Measurements from ENCODE around the gene HOMER1.

Gene HOMER1

DNA sequence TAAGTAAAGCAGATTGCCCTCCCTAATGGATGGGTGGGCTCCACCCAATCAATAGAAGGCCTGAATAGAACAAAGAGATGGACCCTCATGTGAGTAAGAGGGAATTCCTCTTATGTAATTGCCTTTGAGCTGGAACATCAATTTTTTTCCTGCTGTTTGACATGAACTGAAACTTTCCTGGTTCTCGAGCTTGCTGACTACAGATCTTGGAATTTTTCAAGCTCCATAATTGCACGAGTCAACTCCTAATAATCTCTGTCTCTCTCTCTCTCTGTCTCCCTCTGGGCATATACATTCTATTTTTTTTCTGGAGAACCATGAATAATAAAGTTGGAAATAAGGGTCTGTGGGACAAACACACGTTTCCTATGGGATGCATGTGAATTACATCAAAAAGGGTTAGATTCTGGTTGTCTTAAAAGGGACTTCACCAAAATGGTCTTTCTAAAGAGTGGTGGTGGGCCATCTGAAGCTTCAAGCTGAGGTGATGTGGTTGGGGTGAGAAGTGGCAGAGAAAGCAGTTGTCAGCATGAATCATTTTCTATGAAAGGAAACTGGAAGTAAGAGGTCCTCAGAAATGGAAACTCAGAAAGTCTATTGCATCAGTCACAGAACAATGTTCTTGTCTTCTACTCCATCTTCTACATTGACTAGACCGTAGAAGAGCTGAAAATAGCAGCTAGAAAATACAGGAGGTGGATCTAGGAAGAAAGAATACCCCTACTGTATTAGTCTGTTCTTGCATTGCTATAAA, 47.0 kb upstream of the HOMER1 start:
- Histone ChIP-seq H3K27ac (ENCODE audit: low read length) (peak overlapping the region; percentile 42; the same call in 1 of the 2 replicates), H3K79me2 (ENCODE audit: low read length) (no peaks in the 10 kb centered on the region), H3K27me3 (ENCODE audit: low read depth, low read length) (no peaks in the 10 kb centered on the region), H2AFZ (ENCODE audit: low read depth, low read length) (peak overlapping the region; percentile 79), H3K9me3 (ENCODE audit: insufficient read depth, low read length) (no peaks in the 10 kb centered on the region), H3K4me1 (ENCODE audit: low read length) (peaks cover 16% of the 10 kb centered on the region), H3K4me2 (ENCODE audit: low read length) (peak overlapping the region; percentile 34; the same call in 1 of the 2 replicates), H3K4me3 (ENCODE audit: low read length) (no peak overlapping the region), H3K36me3 (replicated peaks; ENCODE audit: low read depth, low read length) (no peaks in the 10 kb centered on the region), H4K20me1 (ENCODE audit: insufficient read depth, low read length) (no peaks in the 10 kb centered on the region), H3K9ac (ENCODE audit: low read length) (no peak overlapping the region)
- TF ChIP-seq, protein P1, sequence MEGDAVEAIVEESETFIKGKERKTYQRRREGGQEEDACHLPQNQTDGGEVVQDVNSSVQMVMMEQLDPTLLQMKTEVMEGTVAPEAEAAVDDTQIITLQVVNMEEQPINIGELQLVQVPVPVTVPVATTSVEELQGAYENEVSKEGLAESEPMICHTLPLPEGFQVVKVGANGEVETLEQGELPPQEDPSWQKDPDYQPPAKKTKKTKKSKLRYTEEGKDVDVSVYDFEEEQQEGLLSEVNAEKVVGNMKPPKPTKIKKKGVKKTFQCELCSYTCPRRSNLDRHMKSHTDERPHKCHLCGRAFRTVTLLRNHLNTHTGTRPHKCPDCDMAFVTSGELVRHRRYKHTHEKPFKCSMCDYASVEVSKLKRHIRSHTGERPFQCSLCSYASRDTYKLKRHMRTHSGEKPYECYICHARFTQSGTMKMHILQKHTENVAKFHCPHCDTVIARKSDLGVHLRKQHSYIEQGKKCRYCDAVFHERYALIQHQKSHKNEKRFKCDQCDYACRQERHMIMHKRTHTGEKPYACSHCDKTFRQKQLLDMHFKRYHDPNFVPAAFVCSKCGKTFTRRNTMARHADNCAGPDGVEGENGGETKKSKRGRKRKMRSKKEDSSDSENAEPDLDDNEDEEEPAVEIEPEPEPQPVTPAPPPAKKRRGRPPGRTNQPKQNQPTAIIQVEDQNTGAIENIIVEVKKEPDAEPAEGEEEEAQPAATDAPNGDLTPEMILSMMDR (IDR thresholded peaks at IDR 0.05; ENCODE audit: low read depth, low read length) = no peak
- no peak for TF ChIP-seq EZH2phosphoT487 (IDR thresholded peaks at IDR 0.05; ENCODE audit: low read depth)

DNA sequence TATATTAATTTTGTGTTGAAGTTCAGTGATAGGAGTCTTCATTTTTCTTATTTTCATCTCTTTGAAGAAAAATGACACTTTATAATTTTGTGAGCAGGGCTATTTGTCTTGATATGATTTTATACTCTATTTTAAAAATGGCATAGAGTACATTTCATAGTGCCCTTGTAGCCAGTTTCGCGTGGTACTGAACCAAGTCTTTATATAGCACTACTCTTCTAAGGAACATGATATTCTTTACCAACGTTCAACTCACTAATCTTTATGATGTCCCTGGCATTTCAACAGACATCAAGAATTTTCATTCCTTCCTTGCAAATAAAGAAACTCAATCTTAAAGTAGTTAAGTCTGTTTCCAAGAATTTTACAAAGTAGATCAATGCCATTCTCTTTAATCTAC, 41.5 kb upstream of the HOMER1 start:
- H3K79me2 ChIP-seq (ENCODE audit: low read length) = no peaks in the 10 kb centered on the region
- H3K27ac ChIP-seq (ENCODE audit: low read length) = no peak overlapping the region
- no peaks in the 10 kb centered on the region for H3K27me3 ChIP-seq (ENCODE audit: low read depth, low read length)
- H3K9ac ChIP-seq (ENCODE audit: low read length) = no peak overlapping the region
- no peak overlapping the region for H3K4me3 ChIP-seq (ENCODE audit: low read length)
- peak overlapping the region; percentile 14 for H2AFZ ChIP-seq (ENCODE audit: low read depth, low read length)
- H3K9me3 ChIP-seq (ENCODE audit: insufficient read depth, low read length) = no peaks in the 10 kb centered on the region
- no peaks in the 10 kb centered on the region for H4K20me1 ChIP-seq (ENCODE audit: insufficient read depth, low read length)
- TF ChIP-seq, protein P1 (IDR thresholded peaks at IDR 0.05; ENCODE audit: low read depth, low read length) = no peak
- TF ChIP-seq EZH2phosphoT487 (IDR thresholded peaks at IDR 0.05; ENCODE audit: low read depth) = no peak
- H3K4me2 ChIP-seq (ENCODE audit: low read length) = peak overlapping the region; percentile 89; the same call in 1 of the 2 replicates
- peaks cover 5% of the 10 kb centered on the region; the same call in 1 of the 2 replicates for H3K4me1 ChIP-seq (ENCODE audit: low read length)
- no peaks in the 10 kb centered on the region for H3K36me3 ChIP-seq (replicated peaks; ENCODE audit: low read depth, low read length)

DNA sequence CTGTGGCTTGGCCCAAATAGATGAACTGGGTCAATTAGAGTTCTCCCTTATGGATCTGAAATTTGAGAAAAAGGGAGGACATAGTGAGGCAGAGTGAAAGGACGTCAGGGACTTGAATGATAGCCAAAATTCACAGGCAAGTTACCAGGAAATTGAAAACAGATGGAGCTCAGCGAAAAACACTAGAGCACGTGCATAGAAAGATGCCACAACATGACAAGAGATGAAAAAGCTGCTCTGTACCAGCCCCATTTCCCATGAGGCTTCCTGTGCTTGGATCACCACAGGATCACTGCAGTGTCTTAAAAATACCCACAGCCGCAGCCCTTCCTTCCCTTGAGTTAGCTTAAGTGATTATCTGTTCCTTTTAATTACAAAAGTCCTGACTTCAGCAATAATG, 39.0 kb upstream of the HOMER1 start:
- Histone ChIP-seq H2AFZ (ENCODE audit: low read depth, low read length) (no peak overlapping the region), H3K4me3 (ENCODE audit: low read length) (no peak overlapping the region), H3K79me2 (ENCODE audit: low read length) (no peaks in the 10 kb centered on the region), H3K4me1 (ENCODE audit: low read length) (peaks cover 5% of the 10 kb centered on the region; the same call in 1 of the 2 replicates), H3K9me3 (ENCODE audit: insufficient read depth, low read length) (no peaks in the 10 kb centered on the region), H3K4me2 (ENCODE audit: low read length) (no peak overlapping the region), H4K20me1 (ENCODE audit: insufficient read depth, low read length) (no peaks in the 10 kb centered on the region), H3K36me3 (replicated peaks; ENCODE audit: low read depth, low read length) (no peaks in the 10 kb centered on the region), H3K9ac (ENCODE audit: low read length) (no peak overlapping the region), H3K27me3 (ENCODE audit: low read depth, low read length) (no peaks in the 10 kb centered on the region), H3K27ac (ENCODE audit: low read length) (no peak overlapping the region)
- TF ChIP-seq, protein P1 (IDR thresholded peaks at IDR 0.05; ENCODE audit: low read depth, low read length) = no peak
- no peak for TF ChIP-seq EZH2phosphoT487 (IDR thresholded peaks at IDR 0.05; ENCODE audit: low read depth)

DNA sequence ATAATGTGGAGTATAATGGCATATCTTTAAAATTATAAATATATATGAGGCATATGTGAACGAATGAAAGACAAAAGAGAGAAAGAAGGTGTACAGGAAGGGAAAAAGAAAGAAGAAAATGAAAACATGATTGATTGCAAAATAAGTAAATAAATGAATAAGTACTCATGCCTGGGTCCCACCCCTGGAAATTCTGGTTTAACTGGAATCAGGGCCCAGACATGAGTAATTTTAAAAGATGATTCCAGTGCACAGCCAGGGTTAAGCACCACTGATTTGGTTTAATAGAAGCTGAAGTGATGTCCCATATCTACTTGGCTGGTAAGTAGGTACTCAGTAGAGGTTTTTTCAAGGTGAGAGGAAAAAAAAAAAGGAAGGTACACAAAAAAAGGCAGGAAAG, 34.0 kb upstream of the HOMER1 start:
- no peak overlapping the region for H3K4me3 ChIP-seq (ENCODE audit: low read length)
- H3K27me3 ChIP-seq (ENCODE audit: low read depth, low read length) = no peaks in the 10 kb centered on the region
- no peak overlapping the region for H3K4me2 ChIP-seq (ENCODE audit: low read length)
- H3K36me3 ChIP-seq (replicated peaks; ENCODE audit: low read depth, low read length) = no peaks in the 10 kb centered on the region
- no peaks in the 10 kb centered on the region for H3K79me2 ChIP-seq (ENCODE audit: low read length)
- H3K9me3 ChIP-seq (ENCODE audit: insufficient read depth, low read length) = no peaks in the 10 kb centered on the region
- no peak overlapping the region for H2AFZ ChIP-seq (ENCODE audit: low read depth, low read length)
- peaks cover 5% of the 10 kb centered on the region for H3K4me1 ChIP-seq (ENCODE audit: low read length)
- H3K27ac ChIP-seq (ENCODE audit: low read length) = no peak overlapping the region
- TF ChIP-seq, protein P1 (IDR thresholded peaks at IDR 0.05; ENCODE audit: low read depth, low read length) = no peak
- TF ChIP-seq EZH2phosphoT487 (IDR thresholded peaks at IDR 0.05; ENCODE audit: low read depth) = no peak
- no peaks in the 10 kb centered on the region for H4K20me1 ChIP-seq (ENCODE audit: insufficient read depth, low read length)
- no peak overlapping the region for H3K9ac ChIP-seq (ENCODE audit: low read length)

Data from OCI-LY3 (cell line).